Lung (tissue), 12 donors: ENCODE data around the gene ADIPOR2. TPM values are rescaled to one million over a fixed set of nuclear protein-coding genes. Genes with fewer than 3 reads are reported as not detected.

Experiments
- ATAC-seq: fragments of 200-7000 bp; cut with Tn5 transposase; one replicate; pipeline ENCODE4 v1.9.1; 2020; ENCODE audit warnings: moderate number of reproducible peaks; ENCODE audit not compliant: insufficient read depth, low FRiP score
- DNase-seq, 3 donors: peaks; one replicate each; pipeline ENCODE4 v3.0.0-alpha.2; 2013 to 2017
- H3K27ac ChIP-seq, 2 donors: one replicate each; pipeline ENCODE4 v1.5.1; 2013; ENCODE audit warnings: mild to moderate bottlenecking in 2 of 2, moderate library complexity in 2 of 2, control low read depth in 1 of 2, inconsistent platforms in 1 of 2, low read depth in 1 of 2, low read length in 1 of 2
- H3K27me3 ChIP-seq, 3 donors: one replicate each; pipeline ENCODE4 v1.5.1; 2013; ENCODE audit warnings: low read length in 2 of 3; ENCODE audit not compliant: control insufficient read depth in 3 of 3, insufficient read depth in 3 of 3
- H3K36me3 ChIP-seq, 4 donors: one replicate each; pipeline ENCODE4 v1.5.1; 2013; ENCODE audit warnings: low read length in 4 of 4, mild to moderate bottlenecking in 1 of 4, moderate library complexity in 1 of 4; ENCODE audit not compliant: control insufficient read depth in 4 of 4, insufficient read depth in 4 of 4
- H3K4me1 ChIP-seq, 5 donors: one replicate each; pipeline ENCODE4 v1.5.1; 2013; ENCODE audit warnings: low read length in 5 of 5, mild to moderate bottlenecking in 2 of 5, moderate library complexity in 1 of 5; ENCODE audit not compliant: control insufficient read depth in 5 of 5, insufficient read depth in 5 of 5
- H3K4me3 ChIP-seq: one replicate; pipeline ENCODE4 v1.5.1; 2013; ENCODE audit warnings: mild to moderate bottlenecking, control low read depth, moderate library complexity
- H3K9ac ChIP-seq, 2 donors: one replicate each; pipeline ENCODE4 v1.5.1; 2013; ENCODE audit warnings: low read length in 2 of 2, control low read depth in 1 of 2; ENCODE audit not compliant: insufficient read depth in 1 of 2
- H3K9me3 ChIP-seq, 4 donors: one replicate each; pipeline ENCODE4 v1.5.1; 2013; ENCODE audit warnings: low read length in 3 of 4, mild to moderate bottlenecking in 1 of 4, moderate library complexity in 1 of 4; ENCODE audit not compliant: control insufficient read depth in 4 of 4, insufficient read depth in 3 of 4
- CTCF ChIP-seq: IDR thresholded peaks from 2 replicates; pipeline ENCODE4 v1.5.1; 2012; ENCODE audit warnings: mild to moderate bottlenecking; ENCODE audit errors: control extremely low read depth, extremely low read depth
- WGBS, 2 donors: extraction: QIAGEN DNeasy Blood & Tissue Kit; methylation state at CpG; one replicate each; pipeline ENCODE4 v1.1.7; 2013; 5-methylcytosine and 5-hydroxymethylcytosine counted together
- polyA plus RNA-seq, 2 donors: library from polyadenylated mRNA; stranded (reverse); fragments of 200-250 nt; gene quantifications; one replicate each; pipeline ENCODE4 v1.2.1, GENCODE V29; 2013
- total RNA-seq, 2 donors: library from RNA; depleted of rRNA in 1 of 2; stranded (reverse); fragments of >200 nt in 1 of 2; gene quantifications; one replicate each; pipeline ENCODE4 v1.2.1, GENCODE V29; 2014 to 2021
- donor health status: control.
- donor health status: control.
- donor health status: Bipolar disorder and iron deficiency.
- donor health status: healthy.
- donor health status: DM: yes; HTN: yes; CAD: no.

The ADIPOR2 gene
- total and polyA plus RNA-seq, 4 donors = 31.9 to 61.1 (median 53.6) TPM

GRCh38 chr12:1670358-1671268 is 20.3 kb upstream of the ADIPOR2 start:
- no peaks in the 10 kb centered on the region for H3K36me3 ChIP-seq
- H3K4me1 ChIP-seq = peaks cover 0 to 9% (median 1%) of the 10 kb centered on the region in 5 donors
- no peak for TF ChIP-seq CTCF
- no peaks in the 10 kb centered on the region for H3K27me3 ChIP-seq
- no peak for ATAC-seq
- H3K9ac ChIP-seq = no peak overlapping the region
- H3K27ac ChIP-seq = no peak overlapping the region
- H3K4me3 ChIP-seq = no peak overlapping the region
- no peaks in the 10 kb centered on the region for H3K9me3 ChIP-seq
- WGBS, 2 donors = 82 to 83% methylated on average over 14 of the region's 14 CpGs
- no peak for DNase-seq

- Histone ChIP-seq H3K9ac (no peak overlapping the region), H3K4me1 (no peaks in the 10 kb centered on the region), H3K36me3 (no peaks in the 10 kb centered on the region), H3K27me3 (no peaks in the 10 kb centered on the region), H3K27ac (no peak overlapping the region), H3K9me3 (no peaks in the 10 kb centered on the region), H3K4me3 (no peak overlapping the region)
- ATAC-seq (no peak), DNase-seq (no peak)
- TF ChIP-seq CTCF = no peak
- WGBS, 2 donors = 97 to 98% methylated on average over 3 of the region's 3 CpGs
Measured at GRCh38 chr12:1676043-1676442, 14.8 kb upstream of the ADIPOR2 start.

GRCh38 chr12:1680804-1681492 is 9.9 kb upstream of the ADIPOR2 start:
- Histone ChIP-seq H3K4me3 (no peak overlapping the region), H3K27ac (peak overlapping the region; percentile 39 to 60), H3K27me3 (no peaks in the 10 kb centered on the region), H3K9ac (no peak overlapping the region), H3K36me3 (no peaks in the 10 kb centered on the region), H3K4me1 (no peaks in the 10 kb centered on the region), H3K9me3 (no peaks in the 10 kb centered on the region)
- DNase-seq = no peak
- 74 to 80% methylated on average over 7 of the region's 7 CpGs for WGBS, 2 donors
- TF ChIP-seq CTCF = no peak
- no peak for ATAC-seq
